Psoas muscle (tissue), 8 donors: Measurements from ENCODE around the gene RFX3. TPM values are rescaled to one million over a fixed set of nuclear protein-coding genes. Genes with fewer than 3 reads are reported as not detected.
"Not testable (repeated sequence)": the region's sequence is repeated elsewhere in the genome, so short reads cannot be mapped to it uniquely, and the experiment has no call there.

Experiments used
- ATAC-seq, 4 donors: fragments of 200-7000 bp; cut with Tn5 transposase; one replicate each; pipeline ENCODE4 v1.9.1; 2020; ENCODE audit warnings: moderate library complexity in 3 of 4, mild to moderate bottlenecking in 2 of 4
- DNase-seq, 2 donors: peaks; one replicate each; pipeline ENCODE4 v3.0.0-alpha.2; 2020
- H3K27ac ChIP-seq: fragments of 200-600 bp; one replicate; pipeline ENCODE4 v1.8.0; 2022
- H3K27me3 ChIP-seq, 3 donors: fragments of 200-600 bp in 1 of 3; one replicate each; pipeline versions ENCODE4 v1.6.1 to v1.8.0; 2013 to 2022; ENCODE audit warnings: low read length in 2 of 3, mild to moderate bottlenecking in 2 of 3, moderate library complexity in 1 of 3; ENCODE audit not compliant: insufficient read depth in 3 of 3
- H3K36me3 ChIP-seq, 2 donors: fragments of 200-600 bp in 1 of 2; one replicate each; pipeline versions ENCODE4 v1.6.1 to v1.8.0; 2013 to 2022; ENCODE audit warnings: low read depth in 1 of 2, mild to moderate bottlenecking in 1 of 2, moderate library complexity in 1 of 2; ENCODE audit not compliant: insufficient read depth in 1 of 2
- H3K4me1 ChIP-seq: fragments of 200-600 bp; one replicate; pipeline ENCODE4 v1.8.0; 2022
- H3K4me3 ChIP-seq: fragments of 200-600 bp; one replicate; pipeline ENCODE4 v1.8.0; 2022; ENCODE audit warnings: mild to moderate bottlenecking
- H3K9me3 ChIP-seq: fragments of 200-600 bp; one replicate; pipeline ENCODE4 v1.8.0; 2022
- WGBS, 3 donors: extraction: QIAGEN DNeasy Blood & Tissue Kit; methylation state at CpG; one replicate each; pipeline versions ENCODE4 v1.1.6 to v1.1.7; 2013; 5-methylcytosine and 5-hydroxymethylcytosine counted together
- intact Hi-C, 2 donors: fragments of 100-400 bp; cut with DNase I; formaldehyde crosslinking; loops; one replicate each; pipeline versions ENCODE4 v1.11.0 to v1.14.2; 2022
- polyA plus RNA-seq, 3 donors: library from polyadenylated mRNA; stranded (reverse); fragments of 200-250 nt; gene quantifications; one replicate each; pipeline ENCODE4 v1.2.3, GENCODE V29; 2013
- total RNA-seq, 4 donors: library from RNA; stranded (reverse); fragmentation: NEBNext Ultra II Directional in 2 of 4; extraction: Animal tissue kit (Norgen Biotek cat#: 25700) in 2 of 4; gene quantifications; one replicate each; pipeline versions ENCODE4 v1.2.1 to v1.2.4, GENCODE V29; 2021 to 2023
- TF ChIP-seq, protein P1 (sequence below): fragments of 200-600 bp; IDR thresholded peaks from one replicate; pipeline ENCODE4 v1.8.0; 2022; ENCODE audit warnings: antibody characterized with exemption
- donor health status: healthy with polysubstance abuse.
- donor health status: DM: no; HTN: no; CAD: no; lungs with moderate emphysema.
- donor health status: Bipolar disorder and iron deficiency.
- donor health status: healthy.
- donor health status: DM: yes; HTN: yes; CAD: no.
- donor health status: DM: no; HTN: no; CAD: no.
- donor health status: DM: no; HTN: no; CAD: no.
- donor health status: DM: yes; HTN: yes; CAD: no.

The RFX3 gene
- total and polyA plus RNA-seq, 7 donors: 0.38 to 5.7 (median 2.8) TPM

DNA sequence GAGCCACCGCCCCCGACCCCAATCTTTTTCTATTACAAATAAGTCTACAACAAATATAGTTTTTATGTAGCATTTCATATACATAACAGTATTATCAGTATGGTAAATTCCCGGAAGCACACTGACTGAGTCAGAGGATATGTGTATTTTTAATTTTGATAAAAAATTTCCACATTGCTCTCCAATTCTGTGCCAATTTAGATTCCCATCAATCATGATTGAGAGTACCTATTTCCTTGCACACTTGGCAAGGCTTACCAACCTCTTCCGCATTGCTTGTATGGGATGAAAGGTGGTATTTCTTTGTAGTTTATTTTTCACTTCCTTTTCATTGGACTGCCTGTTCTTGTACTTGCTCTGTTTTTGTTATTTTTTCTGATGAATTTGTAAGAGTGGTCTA is 204.6 kb downstream of the RFX3 start:
- no peaks in the 10 kb centered on the region for H3K36me3 ChIP-seq
- intact Hi-C loops: no loop called here
- 74 to 91% (median 85%) methylated on average over 4 of the region's 4 CpGs for WGBS, 3 donors
- TF ChIP-seq, protein P1, sequence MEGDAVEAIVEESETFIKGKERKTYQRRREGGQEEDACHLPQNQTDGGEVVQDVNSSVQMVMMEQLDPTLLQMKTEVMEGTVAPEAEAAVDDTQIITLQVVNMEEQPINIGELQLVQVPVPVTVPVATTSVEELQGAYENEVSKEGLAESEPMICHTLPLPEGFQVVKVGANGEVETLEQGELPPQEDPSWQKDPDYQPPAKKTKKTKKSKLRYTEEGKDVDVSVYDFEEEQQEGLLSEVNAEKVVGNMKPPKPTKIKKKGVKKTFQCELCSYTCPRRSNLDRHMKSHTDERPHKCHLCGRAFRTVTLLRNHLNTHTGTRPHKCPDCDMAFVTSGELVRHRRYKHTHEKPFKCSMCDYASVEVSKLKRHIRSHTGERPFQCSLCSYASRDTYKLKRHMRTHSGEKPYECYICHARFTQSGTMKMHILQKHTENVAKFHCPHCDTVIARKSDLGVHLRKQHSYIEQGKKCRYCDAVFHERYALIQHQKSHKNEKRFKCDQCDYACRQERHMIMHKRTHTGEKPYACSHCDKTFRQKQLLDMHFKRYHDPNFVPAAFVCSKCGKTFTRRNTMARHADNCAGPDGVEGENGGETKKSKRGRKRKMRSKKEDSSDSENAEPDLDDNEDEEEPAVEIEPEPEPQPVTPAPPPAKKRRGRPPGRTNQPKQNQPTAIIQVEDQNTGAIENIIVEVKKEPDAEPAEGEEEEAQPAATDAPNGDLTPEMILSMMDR: no peak
- H3K27ac ChIP-seq: no peak overlapping the region
- H3K27me3 ChIP-seq: no peaks in the 10 kb centered on the region
- H3K9me3 ChIP-seq: peaks cover 7% of the 10 kb centered on the region
- ATAC-seq (no peak), DNase-seq (no peak)
- no peak overlapping the region for H3K4me3 ChIP-seq
- no peaks in the 10 kb centered on the region for H3K4me1 ChIP-seq

DNA sequence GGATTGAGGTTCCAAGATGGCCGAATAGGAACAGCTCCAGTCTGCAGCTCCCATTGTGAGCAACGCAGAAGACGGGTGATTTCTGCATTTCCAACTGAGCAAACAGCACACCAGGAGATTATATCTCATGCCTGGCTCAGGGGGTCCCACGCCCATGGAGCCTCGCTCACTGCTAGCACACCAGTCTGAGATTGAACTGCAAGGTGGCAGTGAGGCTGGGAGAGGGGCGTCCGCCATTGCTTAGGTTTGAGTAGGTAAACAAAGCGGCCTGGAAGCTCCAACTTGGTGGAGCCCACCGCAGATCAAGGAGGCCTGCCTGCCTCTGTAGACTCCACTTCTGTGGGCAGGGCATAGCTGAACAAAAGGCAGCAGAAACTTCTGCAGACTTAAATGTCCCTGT is 213.2 kb downstream of the RFX3 start:
- H3K4me3 ChIP-seq, H3K9me3 ChIP-seq, H3K36me3 ChIP-seq, H3K4me1 ChIP-seq, intact Hi-C loops, H3K27me3 ChIP-seq, DNase-seq, ATAC-seq, H3K27ac ChIP-seq: not testable (repeated sequence)
- WGBS, 3 donors: 96 to 98% (median 97%) methylated on average over 9 of the region's 9 CpGs

- WGBS, 3 donors: 90 to 97% (median 92%) methylated on average over 2 of the region's 2 CpGs
- Histone ChIP-seq H3K36me3 (no peaks in the 10 kb centered on the region), H3K9me3 (no peaks in the 10 kb centered on the region), H3K27me3 (no peaks in the 10 kb centered on the region), H3K27ac (no peak overlapping the region), H3K4me3 (no peak overlapping the region), H3K4me1 (no peaks in the 10 kb centered on the region)
- DNase-seq (no peak), ATAC-seq (no peak)
- TF ChIP-seq, protein P1: no peak
- intact Hi-C loops: no loop called here
Observed at GRCh38 chr9:3308609-3309008, 217.2 kb downstream of the RFX3 start.

DNA sequence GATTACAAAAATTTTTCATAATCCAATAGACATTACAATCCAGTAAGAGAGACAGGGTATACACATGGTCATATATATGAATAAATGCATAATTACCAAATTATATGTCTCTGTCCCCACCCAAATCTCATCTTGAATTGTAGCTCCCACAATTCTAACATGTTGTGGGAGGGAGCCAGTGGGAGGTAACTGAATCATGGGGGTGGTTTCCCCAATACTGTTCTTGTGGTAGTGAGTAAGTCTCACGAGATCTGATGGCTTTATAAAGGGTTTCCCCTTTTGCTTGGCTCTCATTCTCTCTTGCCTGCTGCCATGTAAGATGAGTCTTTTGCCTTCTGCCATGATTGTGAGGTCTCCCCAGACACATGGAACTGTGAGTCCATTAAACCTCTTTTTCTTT is 221.4 kb downstream of the RFX3 start:
- WGBS, 3 donors: 91 to 100% (median 94%) methylated on average over 1 of the region's 1 CpG
- H3K27me3 ChIP-seq, ATAC-seq: not testable (repeated sequence)

GRCh38 chr9:3299872-3300271 is 225.9 kb downstream of the RFX3 start:
- intact Hi-C loops: no loop called here
- no peaks in the 10 kb centered on the region for H3K4me1 ChIP-seq
- no peaks in the 10 kb centered on the region for H3K36me3 ChIP-seq
- no peaks in the 10 kb centered on the region for H3K9me3 ChIP-seq
- H3K4me3 ChIP-seq: no peak overlapping the region
- H3K27me3 ChIP-seq: no peaks in the 10 kb centered on the region
- ATAC-seq (no peak), DNase-seq (no peak)
- no peak overlapping the region for H3K27ac ChIP-seq
- 73 to 85% (median 83%) methylated on average over 2 of the region's 2 CpGs for WGBS, 3 donors
- TF ChIP-seq, protein P1: no peak

More for the DNA sequence above, 221.4 kb downstream of the RFX3 start:
- H3K9me3 ChIP-seq, H3K4me1 ChIP-seq, intact Hi-C loops, H3K4me3 ChIP-seq, H3K36me3 ChIP-seq, H3K27ac ChIP-seq, DNase-seq: not testable (repeated sequence)

DNA sequence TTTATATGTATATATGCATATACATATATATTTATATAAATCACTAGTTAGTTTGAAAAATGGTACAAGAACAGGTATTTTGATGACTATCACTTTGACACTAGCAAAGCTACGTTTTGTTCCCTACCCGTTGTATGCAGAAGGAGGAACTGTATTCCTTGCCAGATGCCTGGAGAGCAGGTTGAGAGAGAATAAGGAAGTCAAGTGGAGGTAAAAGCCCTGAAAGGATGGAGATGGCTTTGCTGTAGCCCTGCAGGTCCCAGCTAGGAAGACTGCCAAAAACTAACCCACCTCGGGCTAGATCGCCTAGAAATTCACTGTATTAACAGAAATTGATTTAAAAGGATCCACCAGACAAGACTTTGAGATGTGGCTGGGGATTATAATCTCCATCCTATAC is 229.3 kb downstream of the RFX3 start:
- TF ChIP-seq, protein P1: no peak
- DNase-seq: no peak
- Histone ChIP-seq H3K9me3 (no peaks in the 10 kb centered on the region), H3K4me1 (no peaks in the 10 kb centered on the region), H3K36me3 (peaks cover 0 to 15% of the 10 kb centered on the region in 2 donors), H3K27me3 (no peaks in the 10 kb centered on the region), H3K27ac (no peak overlapping the region), H3K4me3 (no peak overlapping the region)
- intact Hi-C loops: no loop called here
- 78 to 85% (median 80%) methylated on average over 4 of the region's 4 CpGs for WGBS, 3 donors
- ATAC-seq: no peak
